HG02798 (cell line): ENCODE results near the gene ARL15.

Experiments used
- ATAC-seq: cut with Tn5 transposase; IDR thresholded peaks from one replicate; pipeline ENCODE4 v1.9.1; 2021; ENCODE audit warnings: mild to moderate bottlenecking; ENCODE audit not compliant: unreplicated experiment, poor library complexity

The ARL15 gene

GRCh38 chr5:54288568-54289217 lies 21.7 kb downstream of the ARL15 start:
- no peak for ATAC-seq

DNA sequence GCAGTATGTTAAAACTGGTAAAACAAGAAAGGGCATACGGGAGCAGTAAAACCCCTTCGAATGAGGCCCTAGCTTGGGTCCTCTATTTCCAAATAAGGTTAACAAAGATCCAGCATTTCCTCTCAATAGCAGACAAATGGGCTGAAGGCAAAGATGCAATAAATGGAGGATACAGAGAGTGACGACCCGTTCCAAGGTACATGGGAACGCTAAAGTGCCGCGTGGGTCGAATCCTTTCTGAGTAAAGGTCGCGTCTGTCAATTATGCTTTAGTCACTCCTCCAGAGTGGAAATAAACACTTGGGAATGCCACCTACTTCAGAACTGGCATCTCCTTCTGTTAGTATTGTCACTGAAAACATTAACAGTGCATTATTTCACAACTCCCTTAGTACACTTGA lies 24.7 kb downstream of the ARL15 start:
- ATAC-seq: no peak

- ATAC-seq: no peak
Measured at GRCh38 chr5:54284586-54284985, 25.8 kb downstream of the ARL15 start.

GRCh38 chr5:54282876-54283275 lies 27.5 kb downstream of the ARL15 start:
- ATAC-seq: no peak

- ATAC-seq: no peak
Measured at GRCh38 chr5:54281960-54282692, 28.2 kb downstream of the ARL15 start.

GRCh38 chr5:54279960-54280359 lies 30.4 kb downstream of the ARL15 start:
- no peak for ATAC-seq

DNA sequence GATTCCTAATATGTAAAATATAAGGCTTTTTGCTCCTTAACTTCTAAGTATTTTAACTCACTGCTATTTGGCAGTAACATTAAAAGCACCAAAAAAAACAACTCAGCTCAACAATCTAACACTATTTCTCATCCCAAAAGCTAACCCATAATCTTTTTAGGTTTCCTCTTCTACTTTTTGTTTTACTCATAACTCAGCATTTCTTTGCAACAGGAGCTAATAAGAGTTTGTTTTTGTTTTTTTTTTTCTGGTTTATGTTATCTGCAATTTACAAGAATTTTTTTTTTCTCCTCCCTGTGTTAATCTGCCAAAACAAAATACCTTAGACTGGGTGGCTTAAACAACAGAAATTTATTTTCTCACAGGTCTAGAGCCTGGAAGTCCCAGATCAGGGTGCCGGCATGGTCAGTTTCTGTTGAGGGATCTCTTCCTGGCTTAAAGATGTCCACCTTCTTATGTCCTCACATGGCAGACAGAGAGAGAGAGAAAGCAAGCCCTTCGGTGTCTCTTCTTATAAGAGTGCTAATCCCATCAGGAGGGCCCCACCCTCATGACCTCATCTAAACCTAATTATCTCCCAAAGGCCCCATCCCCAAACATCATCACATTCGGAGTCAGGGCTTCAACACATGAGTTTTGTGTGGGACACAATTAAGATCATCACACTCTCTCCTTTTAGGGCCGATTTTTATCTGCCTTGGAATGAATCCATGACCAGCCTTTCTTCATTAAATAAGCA lies 31.2 kb downstream of the ARL15 start:
- no peak for ATAC-seq

GRCh38 chr5:54278036-54278830 lies 32.1 kb downstream of the ARL15 start:
- no peak for ATAC-seq

GRCh38 chr5:54276048-54276447 lies 34.3 kb downstream of the ARL15 start:
- ATAC-seq: no peak

DNA sequence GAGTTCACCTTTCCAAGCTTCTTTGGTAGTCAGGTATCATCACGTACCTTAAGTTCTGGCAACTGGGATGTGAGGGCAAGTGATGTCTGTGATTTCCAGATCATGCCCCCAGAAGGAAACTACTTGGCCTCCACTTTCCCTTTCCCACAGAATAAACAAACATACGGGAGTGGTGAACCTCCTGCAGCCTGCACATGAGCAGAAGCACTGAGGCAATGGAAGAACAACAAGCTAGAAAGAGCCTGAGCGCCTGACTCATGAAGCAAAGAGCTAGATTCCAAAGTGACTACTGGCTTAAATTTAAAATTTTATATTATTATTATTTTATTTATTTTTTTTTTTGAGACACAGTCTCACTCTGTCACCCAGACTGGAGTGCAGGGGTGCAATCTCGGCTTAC lies 35.0 kb downstream of the ARL15 start:
- ATAC-seq: no peak

- no peak for ATAC-seq
Measured at GRCh38 chr5:54274944-54275343, 35.4 kb downstream of the ARL15 start.

DNA sequence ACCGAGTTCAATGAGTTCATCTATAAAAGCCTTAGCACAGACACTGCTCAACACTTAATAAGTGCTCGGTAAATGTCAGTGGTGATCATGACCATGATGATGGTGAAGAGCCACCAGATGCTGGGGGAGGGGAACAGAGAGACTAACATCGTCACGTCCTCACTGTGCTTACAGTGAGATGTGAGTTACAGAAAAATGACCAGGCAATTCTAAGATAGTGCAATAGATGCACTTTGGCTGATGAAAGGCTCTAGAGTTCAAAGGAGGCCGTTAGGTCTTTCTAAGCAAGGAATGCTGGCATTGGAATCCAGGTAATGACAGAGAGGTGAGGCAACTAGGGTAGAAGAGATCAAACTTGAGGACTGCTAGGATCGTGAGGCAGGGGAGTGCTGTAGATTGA lies 36.7 kb downstream of the ARL15 start:
- ATAC-seq: no peak

GRCh38 chr5:54272746-54273145 lies 37.6 kb downstream of the ARL15 start:
- no peak for ATAC-seq

GRCh38 chr5:54270326-54270725 lies 40.0 kb downstream of the ARL15 start:
- ATAC-seq: no peak

DNA sequence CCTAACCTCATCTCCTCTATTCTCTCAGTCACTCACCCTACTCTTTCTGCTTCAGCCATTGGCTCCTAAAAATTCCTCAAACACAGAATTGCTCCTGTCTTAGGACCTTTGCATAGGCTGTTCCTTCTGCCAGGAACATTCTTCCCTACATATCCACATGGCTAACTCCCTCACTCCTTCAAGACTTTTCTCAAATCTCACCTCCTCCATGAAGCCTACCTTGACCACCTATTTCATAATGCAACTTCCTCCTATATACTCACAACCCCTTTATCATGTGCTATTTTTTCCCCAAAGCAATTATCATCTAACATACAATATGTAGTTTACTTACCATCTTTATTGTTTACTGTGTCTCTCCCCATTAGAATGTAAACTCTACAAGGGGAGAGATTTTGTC lies 45.8 kb downstream of the ARL15 start:
- no peak for ATAC-seq

DNA sequence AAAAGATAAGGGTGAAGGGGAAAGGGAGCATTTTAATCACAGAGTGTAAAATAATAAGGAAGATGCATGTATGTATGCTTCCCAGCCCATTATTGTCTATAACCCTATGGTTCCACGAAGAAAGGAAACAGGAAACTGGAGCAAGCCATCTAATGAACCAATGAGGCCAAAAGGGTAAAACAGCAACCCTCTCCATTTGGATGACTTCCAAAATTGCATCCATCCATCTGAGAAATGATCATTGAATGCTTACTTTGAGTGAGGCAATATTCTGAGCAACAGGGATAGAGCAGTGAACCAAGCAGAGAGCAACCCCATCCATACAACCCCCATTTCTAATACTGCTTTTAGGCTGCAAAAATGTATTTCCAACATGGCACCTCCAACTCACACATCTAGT lies 46.9 kb downstream of the ARL15 start:
- no peak for ATAC-seq

GRCh38 chr5:54261596-54261995 lies 48.8 kb downstream of the ARL15 start:
- no peak for ATAC-seq

DNA sequence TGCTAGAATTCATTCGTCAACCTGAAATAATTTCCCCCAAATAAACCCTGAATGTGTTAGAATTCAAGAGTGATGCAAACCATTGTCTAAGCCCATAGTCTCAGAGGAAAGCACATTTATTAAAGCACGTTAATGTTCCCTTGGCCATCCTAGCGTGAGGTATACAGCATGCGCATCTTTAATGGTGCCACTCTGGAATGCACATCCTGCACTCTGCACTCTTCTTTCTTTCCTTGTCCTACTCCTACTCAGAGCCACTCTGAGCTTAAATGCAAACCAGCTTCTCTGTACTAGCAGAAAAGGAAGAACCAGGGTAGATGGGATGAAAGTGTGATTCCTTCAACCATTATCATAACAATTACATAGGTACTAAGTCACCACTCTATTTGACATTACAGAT lies 50.4 kb downstream of the ARL15 start:
- ATAC-seq: no peak

DNA sequence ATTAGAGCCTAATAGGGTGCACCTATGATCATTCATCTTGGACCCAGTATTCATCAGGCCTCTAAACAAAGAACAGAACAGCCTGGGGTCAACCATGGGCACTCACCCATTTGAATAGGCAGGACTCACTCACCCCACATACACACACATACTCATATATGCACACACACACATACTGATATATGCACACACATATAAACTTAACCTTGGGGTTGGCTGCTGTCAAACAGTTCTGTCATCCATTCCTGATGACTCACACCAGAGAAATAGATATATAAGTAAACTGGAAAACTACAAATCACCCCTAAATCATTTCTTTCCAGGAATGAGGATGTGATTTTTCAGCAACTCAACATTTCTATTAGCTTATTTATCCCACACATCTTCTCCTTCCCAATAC lies 51.3 kb downstream of the ARL15 start:
- no peak for ATAC-seq

DNA sequence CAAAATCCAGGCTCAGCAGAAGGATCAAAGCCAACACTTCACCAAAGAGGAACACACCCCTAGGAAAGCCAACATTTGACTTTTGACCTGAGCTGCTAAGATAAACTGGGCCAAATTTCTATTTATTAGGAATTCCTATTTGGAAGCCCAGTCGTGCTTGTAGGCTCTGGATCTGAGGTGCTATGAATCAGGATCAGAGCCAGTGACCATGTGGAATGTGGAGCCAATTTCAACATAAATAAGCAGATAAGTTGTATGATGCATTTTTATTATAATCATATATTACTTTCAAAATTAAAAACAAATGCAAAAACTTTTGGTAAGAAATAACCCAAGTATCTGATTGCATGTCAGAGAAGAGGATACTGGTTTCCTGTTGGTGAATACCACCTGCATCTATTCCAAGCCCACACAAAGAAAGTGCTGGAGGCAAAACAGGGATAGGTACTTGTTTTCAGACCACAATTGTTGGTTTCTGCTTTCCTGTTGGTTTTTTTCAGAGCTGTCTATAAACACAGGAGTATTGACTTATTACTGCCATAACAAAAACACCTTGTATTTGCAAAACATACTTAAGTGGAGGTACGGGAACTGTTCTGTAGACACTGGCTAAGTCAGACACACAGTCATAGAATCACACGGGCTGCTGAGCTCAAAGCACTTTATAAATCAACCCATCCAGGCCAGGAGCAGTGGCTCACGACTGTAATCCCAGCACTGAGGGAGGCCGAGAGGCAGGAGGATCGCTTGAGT lies 52.8 kb downstream of the ARL15 start:
- no peak for ATAC-seq
